ENCODE measurements around the gene PRR5. TPM values are rescaled to one million over a fixed set of nuclear protein-coding genes. Genes with fewer than 3 reads are reported as not detected.

PRR5 gene
- polyA plus RNA-seq, 1 of the 3 experiments (the other 2 are of a cell fraction): 1.3 TPM

- H3K27me3 ChIP-seq (ENCODE audit: insufficient read depth): no peaks in the 10 kb centered on the region
- H3K36me3 ChIP-seq (replicated peaks in 1 of 2; ENCODE audit: control insufficient read depth in 1 of 2, insufficient read depth in 2 of 2, low read length in 1 of 2): no peaks in the 10 kb centered on the region
- H2AFZ ChIP-seq (ENCODE audit: low read depth): no peak overlapping the region
- POLR2A ChIA-PET: no interaction called here
- H3F3A ChIP-seq (replicated peaks; ENCODE audit: insufficient read depth): no peaks in the 10 kb centered on the region
- DNase-seq: no peak
- CTCF ChIA-PET: interaction anchor here (1.3 kb wide), 1 partner anchor 8 kb away, joined by 3 read pairs; no protein-coding TSS in a partner anchor
- WGBS (ENCODE audit: low lambda C conversion rate): 68% methylated on average over 10 of the region's 10 CpGs
- no peak overlapping the region for H3K4me2 ChIP-seq
- no peaks in the 10 kb centered on the region for H3K9me2 ChIP-seq
- H3K79me2 ChIP-seq (ENCODE audit: insufficient read depth): no peaks in the 10 kb centered on the region
- H3K4me1 ChIP-seq (ENCODE audit: control insufficient read depth in 1 of 2, insufficient read depth in 2 of 2, low read depth in 1 of 2, low read length in 1 of 2): peaks cover 0 to 4% of the 10 kb centered on the region in 2 experiments; a peak in 1 of 4 replicates
- no peak overlapping the region for H3K9ac ChIP-seq
- no peak overlapping the region for H3K27ac ChIP-seq (ENCODE audit: low read depth in 2 of 2, low read length in 1 of 2)
- no peaks in the 10 kb centered on the region for H4K20me1 ChIP-seq (ENCODE audit: insufficient read depth)
- H3K9me3 ChIP-seq: no peaks in the 10 kb centered on the region
- H3K4me3 ChIP-seq (ENCODE audit: low read depth in 2 of 2, low read length in 1 of 2): no peak overlapping the region
- TF ChIP-seq NRF1 (IDR thresholded peaks at IDR 0.05; ENCODE audit: low read depth, low read length) (no peak), CTCF (IDR thresholded peaks at IDR 0.05) (no peak), EZH2phosphoT487 (IDR thresholded peaks at IDR 0.05; ENCODE audit: borderline replicate concordance, low read depth) (no peak), MEF2A (IDR thresholded peaks at IDR 0.05; ENCODE audit: borderline replicate concordance, low read depth) (no peak), GABPA (IDR thresholded peaks at IDR 0.05; ENCODE audit: low read depth) (no peak), TEAD4 (IDR thresholded peaks at IDR 0.05; ENCODE audit: borderline replicate concordance, insufficient read depth) (no peak), TCF12 (IDR thresholded peaks at IDR 0.05) (no peak), POLR2AphosphoS5 (IDR thresholded peaks at IDR 0.05; ENCODE audit: low read depth, low read length) (no peak), CHD2 (IDR thresholded peaks at IDR 0.05; ENCODE audit: low read length, partially characterized antibody) (no peak), FOSL2 (IDR thresholded peaks at IDR 0.05; ENCODE audit: borderline replicate concordance, low read depth) (no peak), FOXM1 (IDR thresholded peaks at IDR 0.05; ENCODE audit: low read depth) (no peak), FOXJ3 (CRISPR knock-in tag; IDR thresholded peaks at IDR 0.05) (no peak), USF2 (IDR thresholded peaks at IDR 0.05; ENCODE audit: borderline replicate concordance, low read depth, low read length) (no peak), JUND (IDR thresholded peaks at IDR 0.05) (no peak), SMC3 (IDR thresholded peaks at IDR 0.05; ENCODE audit: low read depth, low read length) (no peak), GATA2 (CRISPR knock-in tag; IDR thresholded peaks at IDR 0.05) (no peak)
- TF ChIP-seq, protein P1, sequence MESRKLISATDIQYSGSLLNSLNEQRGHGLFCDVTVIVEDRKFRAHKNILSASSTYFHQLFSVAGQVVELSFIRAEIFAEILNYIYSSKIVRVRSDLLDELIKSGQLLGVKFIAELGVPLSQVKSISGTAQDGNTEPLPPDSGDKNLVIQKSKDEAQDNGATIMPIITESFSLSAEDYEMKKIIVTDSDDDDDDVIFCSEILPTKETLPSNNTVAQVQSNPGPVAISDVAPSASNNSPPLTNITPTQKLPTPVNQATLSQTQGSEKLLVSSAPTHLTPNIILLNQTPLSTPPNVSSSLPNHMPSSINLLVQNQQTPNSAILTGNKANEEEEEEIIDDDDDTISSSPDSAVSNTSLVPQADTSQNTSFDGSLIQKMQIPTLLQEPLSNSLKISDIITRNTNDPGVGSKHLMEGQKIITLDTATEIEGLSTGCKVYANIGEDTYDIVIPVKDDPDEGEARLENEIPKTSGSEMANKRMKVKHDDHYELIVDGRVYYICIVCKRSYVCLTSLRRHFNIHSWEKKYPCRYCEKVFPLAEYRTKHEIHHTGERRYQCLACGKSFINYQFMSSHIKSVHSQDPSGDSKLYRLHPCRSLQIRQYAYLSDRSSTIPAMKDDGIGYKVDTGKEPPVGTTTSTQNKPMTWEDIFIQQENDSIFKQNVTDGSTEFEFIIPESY (IDR thresholded peaks at IDR 0.05; ENCODE audit: borderline replicate concordance, low read depth): no peak
Observed at GRCh38 chr22:44761025-44761424, 59.0 kb downstream of the PRR5 start.
